ENCODE measurements around the gene EXOC7. TPM values are rescaled to one million over a fixed set of nuclear protein-coding genes. Genes with fewer than 3 reads are reported as not detected.
A peak's percentile ranks its signal among the peaks of the same experiment; 100 is the strongest.

EXOC7 gene
- total and polyA plus RNA-seq, 7 experiments from 2014 or later: 46.6 to 204 (median 121) TPM

DNA sequence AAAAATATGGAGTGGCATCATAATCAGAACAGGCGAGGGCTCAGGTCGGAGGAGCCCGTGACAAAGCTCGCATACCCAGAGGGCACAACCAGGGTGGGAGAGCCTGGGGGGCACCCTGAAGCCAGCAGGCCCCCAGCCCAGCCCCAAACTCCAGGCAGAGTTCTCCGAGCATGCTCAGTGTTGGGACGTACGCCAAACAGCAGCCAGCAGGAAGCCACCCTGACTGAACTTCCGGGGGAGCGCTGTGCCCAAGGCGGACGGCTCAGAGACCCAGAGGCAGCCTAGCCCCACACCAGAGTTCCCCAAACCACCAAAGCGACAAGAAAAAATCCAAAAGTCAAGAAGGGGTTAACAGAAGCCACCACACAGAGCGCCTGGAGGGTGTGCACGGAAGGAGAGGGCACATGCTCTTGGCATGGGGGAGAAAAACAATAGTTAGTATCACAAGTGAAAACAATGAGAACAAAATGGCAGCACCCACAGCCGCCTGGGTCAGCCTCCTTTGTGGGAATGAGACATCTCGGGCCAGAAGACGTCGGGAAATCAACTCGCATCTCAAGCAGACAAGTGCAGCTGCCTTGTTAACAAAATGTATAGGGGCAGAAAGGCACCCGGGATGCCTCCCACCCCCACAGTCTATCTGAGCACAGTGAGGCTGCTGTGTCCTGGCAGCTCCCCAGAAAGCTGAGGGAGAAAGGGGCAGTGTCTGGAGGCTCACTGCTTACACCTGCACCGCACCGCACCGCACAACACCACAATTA is 11.9 kb downstream of the EXOC7 start:
- no peaks in the 10 kb centered on the region for H3K4me1 ChIP-seq (ENCODE audit: control insufficient read depth in 2 of 2, insufficient read depth in 2 of 2, low read length in 2 of 2)
- Mint-ChIP-seq H3K4me3 (peak overlapping the region in 9 of 10 donors; percentile 35 to 75 (median 70)), H3K27ac (peak overlapping the region; percentile 76 to 93 (median 90)), H3K9me3 (peaks cover 0 to 3% (median 0%) of the 10 kb centered on the region in 11 donors), H3K4me1 (peaks cover 0 to 11% (median 9%) of the 10 kb centered on the region in 7 donors), H3K27me3 (no peaks in the 10 kb centered on the region), H3K36me3 (peaks cover 3 to 35% (median 9%) of the 10 kb centered on the region in 5 donors)
- peaks cover 10 to 96% (median 26%) of the 10 kb centered on the region in 3 experiments for H3K36me3 ChIP-seq (ENCODE audit: control insufficient read depth in 2 of 3, insufficient read depth in 3 of 3, low read length in 3 of 3)
- intact Hi-C loops (cut with micrococcal nuclease): no loop called here
- POLR2A ChIA-PET: interaction anchor here (1.5 to 3.5 kb wide), 2 partner anchors 11 to 12 kb away, joined by 7 to 13 read pairs; partner anchors contain the start of gene EXOC7
- DNase-seq (peak in 3 of 9 donors; percentile 23 to 50 (median 39)), ATAC-seq (peak; percentile 71)
- no peaks in the 10 kb centered on the region for H3K27me3 ChIP-seq (ENCODE audit: control insufficient read depth in 2 of 2, insufficient read depth in 2 of 2, low read length in 2 of 2)
- H3K9me3 ChIP-seq (ENCODE audit: control insufficient read depth in 2 of 3, low read length in 3 of 3): no peaks in the 10 kb centered on the region
- CTCF ChIA-PET: interaction anchor here (0.7 to 0.9 kb wide), 2 partner anchors 76 to 306 kb away, joined by 3 read pairs; no protein-coding TSS in a partner anchor
- peak overlapping the region; percentile 50 for H3K27ac ChIP-seq (ENCODE audit: low read depth, low read length)
- no peak overlapping the region for H3K4me3 ChIP-seq (ENCODE audit: low read length)

DNA sequence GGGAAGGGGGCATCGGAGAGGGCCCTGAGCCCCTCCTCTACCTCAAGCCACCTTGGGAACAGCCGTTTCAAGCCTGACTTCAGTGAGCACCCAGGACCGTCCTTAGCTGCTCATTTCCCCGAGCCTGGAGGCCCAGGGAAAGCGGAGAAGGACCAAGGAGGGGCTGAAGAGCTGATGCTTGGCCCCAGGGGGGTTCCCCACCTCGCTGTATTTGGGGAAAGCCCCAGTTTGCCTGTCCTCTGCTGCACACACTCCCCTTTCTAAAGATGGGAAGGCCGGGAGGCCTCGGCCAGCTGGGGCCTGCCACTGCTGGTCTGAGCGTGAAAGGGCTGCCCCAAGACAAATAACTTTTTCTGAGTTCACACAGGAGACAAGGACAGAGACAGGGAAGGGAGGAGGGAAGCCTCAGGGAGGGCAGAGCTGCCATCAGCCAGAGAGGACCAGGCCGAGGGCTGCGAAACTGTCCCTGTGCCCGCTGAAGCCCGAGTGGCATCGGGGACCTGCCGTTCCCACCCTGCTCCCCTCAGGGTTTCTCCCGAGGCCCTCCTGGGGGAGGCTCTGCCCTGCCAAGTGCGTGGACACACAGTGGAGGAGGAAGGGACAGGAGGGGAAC is 13.0 kb downstream of the EXOC7 start:
- Histone ChIP-seq H3K27ac (ENCODE audit: low read depth, low read length) (no peak overlapping the region), H3K4me1 (ENCODE audit: control insufficient read depth in 2 of 2, insufficient read depth in 2 of 2, low read length in 2 of 2) (no peaks in the 10 kb centered on the region), H3K9me3 (ENCODE audit: control insufficient read depth in 2 of 3, low read length in 3 of 3) (no peaks in the 10 kb centered on the region), H3K4me3 (ENCODE audit: low read length) (no peak overlapping the region), H3K36me3 (ENCODE audit: control insufficient read depth in 2 of 3, insufficient read depth in 3 of 3, low read length in 3 of 3) (peaks cover 7 to 99% (median 25%) of the 10 kb centered on the region in 3 experiments), H3K27me3 (ENCODE audit: control insufficient read depth in 2 of 2, insufficient read depth in 2 of 2, low read length in 2 of 2) (no peaks in the 10 kb centered on the region)
- no peak for ATAC-seq
- no peaks in the 10 kb centered on the region for H3K27me3 Mint-ChIP-seq
- no peak overlapping the region for H3K4me3 Mint-ChIP-seq
- H3K27ac Mint-ChIP-seq: peak overlapping the region in 1 of 9 donors; percentile 88
- H3K4me1 Mint-ChIP-seq: peaks cover 0 to 11% (median 6%) of the 10 kb centered on the region in 7 donors
- intact Hi-C loops (cut with micrococcal nuclease): no loop called here
- peaks cover 0 to 31% (median 6%) of the 10 kb centered on the region in 5 donors for H3K36me3 Mint-ChIP-seq
- ChIA-PET CTCF (no interaction called here), POLR2A (interaction anchor here (0.6 to 3.5 kb wide), 3 partner anchors 10 to 214 kb away, joined by 3 to 13 read pairs (median 4); partner anchors contain the start of gene EXOC7)
- peaks cover 0 to 3% (median 0%) of the 10 kb centered on the region in 11 donors for H3K9me3 Mint-ChIP-seq
- no peak for DNase-seq

DNA sequence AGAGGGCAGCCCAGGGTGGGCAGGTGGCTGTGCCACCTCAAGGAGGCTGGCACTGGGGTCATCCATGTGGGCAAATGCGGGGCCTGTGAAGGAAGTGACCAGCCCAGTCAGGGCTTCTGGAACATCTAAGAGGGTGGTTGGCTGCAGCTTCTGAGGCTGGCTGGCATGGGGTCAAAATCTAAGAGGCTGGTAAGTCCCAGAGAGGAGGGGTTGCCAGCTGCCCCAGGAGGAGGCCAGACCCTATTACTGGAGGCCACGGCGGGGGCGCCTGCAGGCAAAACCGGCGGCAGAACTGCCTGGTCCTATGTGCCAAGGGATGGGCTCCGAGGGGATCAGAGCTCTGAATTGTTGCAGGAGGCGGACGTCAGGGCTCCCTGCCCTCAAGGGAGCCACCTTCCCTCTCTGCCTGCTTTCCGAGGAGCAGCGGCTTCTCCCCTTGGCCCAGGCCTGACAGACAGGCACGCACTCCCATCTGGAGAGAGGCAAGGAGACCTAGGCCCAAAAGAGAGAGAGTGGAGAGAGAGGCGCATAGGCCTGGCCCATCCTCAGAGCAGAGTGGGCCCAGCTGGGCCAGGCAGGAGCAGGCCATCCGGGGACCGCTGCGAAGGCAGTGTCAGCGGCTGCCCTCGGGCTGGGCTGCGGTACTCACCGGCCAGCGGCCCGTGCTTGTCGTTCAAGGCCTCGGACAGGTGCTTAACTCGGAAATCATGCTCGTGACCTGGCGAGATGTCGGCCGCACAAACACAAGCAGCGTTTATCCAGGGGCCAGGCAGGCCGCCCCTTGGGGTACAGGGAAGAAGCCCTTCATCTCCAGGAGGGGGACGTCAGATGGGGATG is 13.7 kb downstream of the EXOC7 start:
- CTCF ChIA-PET: interaction anchor here (1.9 kb wide), 1 partner anchor 76 kb away, joined by 5 read pairs; no protein-coding TSS in a partner anchor
- no peaks in the 10 kb centered on the region for H3K27me3 Mint-ChIP-seq
- DNase-seq (no peak), ATAC-seq (no peak)
- H3K4me3 Mint-ChIP-seq: no peak overlapping the region
- intact Hi-C loops (cut with micrococcal nuclease): no loop called here
- Histone ChIP-seq H3K4me3 (ENCODE audit: low read length) (no peak overlapping the region), H3K27me3 (ENCODE audit: control insufficient read depth in 2 of 2, insufficient read depth in 2 of 2, low read length in 2 of 2) (no peaks in the 10 kb centered on the region), H3K27ac (ENCODE audit: low read depth, low read length) (no peak overlapping the region), H3K36me3 (ENCODE audit: control insufficient read depth in 2 of 3, insufficient read depth in 3 of 3, low read length in 3 of 3) (peaks cover 4 to 99% (median 31%) of the 10 kb centered on the region in 3 experiments), H3K9me3 (ENCODE audit: control insufficient read depth in 2 of 3, low read length in 3 of 3) (no peaks in the 10 kb centered on the region), H3K4me1 (ENCODE audit: control insufficient read depth in 2 of 2, insufficient read depth in 2 of 2, low read length in 2 of 2) (no peaks in the 10 kb centered on the region)
- peaks cover 0 to 3% (median 0%) of the 10 kb centered on the region in 11 donors for H3K9me3 Mint-ChIP-seq
- H3K27ac Mint-ChIP-seq: peak overlapping the region in 2 of 9 donors; percentile 32 to 49
- H3K36me3 Mint-ChIP-seq: peaks cover 0 to 30% (median 6%) of the 10 kb centered on the region in 5 donors
- POLR2A ChIA-PET: interaction anchor here (0.6 to 3.5 kb wide), 3 partner anchors 9 to 213 kb away, joined by 3 to 13 read pairs (median 4); partner anchors contain the start of gene EXOC7
- H3K4me1 Mint-ChIP-seq: peaks cover 0 to 11% (median 6%) of the 10 kb centered on the region in 7 donors

DNA sequence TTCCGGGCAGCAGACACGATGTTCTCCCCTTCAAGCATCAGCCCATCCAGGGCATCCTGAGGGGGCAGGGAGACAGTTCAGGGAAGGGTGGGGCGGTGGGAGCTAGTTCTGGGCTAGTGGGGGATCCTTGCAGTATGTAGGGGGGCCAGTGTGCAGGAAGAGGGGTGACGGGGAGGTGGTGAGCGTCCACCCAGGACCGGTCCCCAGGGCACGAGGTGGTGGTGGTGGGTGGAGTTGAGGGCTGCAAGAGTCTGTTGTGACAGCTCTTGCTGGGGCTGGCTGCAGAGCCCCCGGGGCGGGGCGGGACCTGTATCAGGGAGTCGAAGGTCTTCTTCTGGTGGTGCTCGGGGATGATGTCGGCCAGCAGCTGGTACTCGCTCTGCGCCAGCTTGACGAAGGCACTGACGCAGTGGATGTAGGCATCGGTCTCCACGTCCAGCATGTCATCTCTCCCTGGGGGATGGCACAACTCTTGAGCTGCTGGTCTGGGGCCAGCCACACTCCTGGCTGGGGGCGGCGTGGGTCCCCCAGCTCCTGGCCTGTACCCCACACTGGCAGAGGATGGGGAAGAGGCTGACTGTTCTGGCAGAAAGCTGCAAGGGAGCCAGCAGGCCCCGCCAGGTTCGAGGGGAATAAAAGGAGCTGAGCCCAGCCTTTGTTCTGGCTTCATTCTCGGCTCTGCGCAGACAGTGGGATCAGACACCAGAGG is 14.6 kb downstream of the EXOC7 start:
- H3K4me1 Mint-ChIP-seq: peaks cover 0 to 11% (median 6%) of the 10 kb centered on the region in 7 donors
- Histone ChIP-seq H3K9me3 (ENCODE audit: control insufficient read depth in 2 of 3, low read length in 3 of 3) (no peaks in the 10 kb centered on the region), H3K4me3 (ENCODE audit: low read length) (no peak overlapping the region), H3K36me3 (ENCODE audit: control insufficient read depth in 2 of 3, insufficient read depth in 3 of 3, low read length in 3 of 3) (peaks cover 4 to 99% (median 31%) of the 10 kb centered on the region in 3 experiments), H3K27me3 (ENCODE audit: control insufficient read depth in 2 of 2, insufficient read depth in 2 of 2, low read length in 2 of 2) (no peaks in the 10 kb centered on the region), H3K4me1 (ENCODE audit: control insufficient read depth in 2 of 2, insufficient read depth in 2 of 2, low read length in 2 of 2) (no peaks in the 10 kb centered on the region), H3K27ac (ENCODE audit: low read depth, low read length) (no peak overlapping the region)
- H3K27ac Mint-ChIP-seq: no peak overlapping the region
- ATAC-seq (no peak), DNase-seq (no peak)
- H3K9me3 Mint-ChIP-seq: peaks cover 0 to 3% (median 0%) of the 10 kb centered on the region in 11 donors
- intact Hi-C loops (cut with micrococcal nuclease): no loop called here
- H3K36me3 Mint-ChIP-seq: peaks cover 0 to 33% (median 11%) of the 10 kb centered on the region in 5 donors
- H3K4me3 Mint-ChIP-seq: no peak overlapping the region
- H3K27me3 Mint-ChIP-seq: no peaks in the 10 kb centered on the region
- CTCF ChIA-PET: interaction anchor here (0.5 to 1.9 kb wide), 2 partner anchors 8 to 75 kb away, joined by 3 to 5 read pairs; no protein-coding TSS in a partner anchor
- POLR2A ChIA-PET: interaction anchor here (1.6 to 3.5 kb wide), 2 partner anchors 9 to 14 kb away, joined by 4 to 13 read pairs; partner anchors contain the start of gene EXOC7

DNA sequence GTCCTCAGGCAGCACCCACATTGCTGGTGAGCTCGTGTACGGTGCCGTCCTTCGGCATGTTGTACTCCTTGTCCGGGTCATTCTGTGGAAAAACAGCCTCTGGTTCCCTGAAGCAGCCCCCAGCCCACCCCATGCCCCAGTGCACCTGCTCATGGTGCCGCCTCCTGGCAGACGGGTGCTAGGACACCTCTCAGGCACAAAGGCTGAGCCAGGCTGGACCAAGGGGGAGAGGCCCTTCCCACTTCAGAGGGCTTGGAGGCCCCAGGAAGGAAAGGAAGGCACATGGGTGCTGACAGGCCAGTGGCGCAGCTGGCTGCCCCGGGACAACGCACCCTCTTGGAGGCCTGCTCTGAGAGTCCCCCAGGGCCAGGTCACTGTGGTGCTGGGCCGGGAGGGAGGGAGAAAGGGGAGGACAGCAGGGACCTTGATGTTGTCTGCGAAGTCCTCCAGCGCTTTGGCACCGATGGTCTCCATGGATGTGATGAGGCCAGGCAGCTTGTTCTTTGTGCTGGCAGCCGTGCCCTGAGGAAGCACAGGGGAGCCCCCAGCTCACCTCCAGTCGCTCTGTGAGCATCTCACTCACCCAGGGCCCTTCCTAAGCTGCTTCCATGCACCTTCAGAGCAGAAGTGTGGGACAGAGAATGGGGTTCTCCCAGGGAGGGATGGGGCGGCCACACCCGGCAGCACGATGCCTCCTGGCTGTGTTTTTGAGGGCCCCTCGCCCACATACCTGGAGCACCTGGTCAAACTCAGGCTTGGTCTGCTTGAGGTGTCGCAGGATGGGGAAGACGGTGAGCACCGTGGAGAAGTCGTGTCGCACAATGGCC is 15.3 kb downstream of the EXOC7 start:
- DNase-seq (no peak), ATAC-seq (no peak)
- Mint-ChIP-seq H3K4me1 (peaks cover 0 to 11% (median 6%) of the 10 kb centered on the region in 7 donors), H3K4me3 (no peak overlapping the region), H3K9me3 (peaks cover 0 to 1% (median 0%) of the 10 kb centered on the region in 11 donors), H3K27ac (no peak overlapping the region), H3K27me3 (no peaks in the 10 kb centered on the region), H3K36me3 (peaks cover 0 to 29% (median 11%) of the 10 kb centered on the region in 5 donors)
- CTCF ChIA-PET: interaction anchor here (1.9 kb wide), 1 partner anchor 74 kb away, joined by 5 read pairs; no protein-coding TSS in a partner anchor
- Histone ChIP-seq H3K36me3 (ENCODE audit: control insufficient read depth in 2 of 3, insufficient read depth in 3 of 3, low read length in 3 of 3) (peaks cover 4 to 99% (median 25%) of the 10 kb centered on the region in 3 experiments), H3K9me3 (ENCODE audit: control insufficient read depth in 2 of 3, low read length in 3 of 3) (no peaks in the 10 kb centered on the region), H3K27ac (ENCODE audit: low read depth, low read length) (no peak overlapping the region), H3K4me3 (ENCODE audit: low read length) (no peak overlapping the region), H3K4me1 (ENCODE audit: control insufficient read depth in 2 of 2, insufficient read depth in 2 of 2, low read length in 2 of 2) (no peaks in the 10 kb centered on the region), H3K27me3 (ENCODE audit: control insufficient read depth in 2 of 2, insufficient read depth in 2 of 2, low read length in 2 of 2) (no peaks in the 10 kb centered on the region)
- POLR2A ChIA-PET: interaction anchor here (1.6 to 3.5 kb wide), 2 partner anchors 9 to 15 kb away, joined by 4 to 13 read pairs; partner anchors contain the start of gene EXOC7
- intact Hi-C loops (cut with micrococcal nuclease): no loop called here

All from naive thymus-derived CD4-positive, alpha-beta T cell (primary cell).